Islet precursor cell (in vitro differentiated cells): Measurements from ENCODE around the gene RCC2.

Experiments
- DNase-seq: peaks from one replicate; pipeline ENCODE4 v3.0.0-alpha.2; 2018

Gene RCC2

DNA sequence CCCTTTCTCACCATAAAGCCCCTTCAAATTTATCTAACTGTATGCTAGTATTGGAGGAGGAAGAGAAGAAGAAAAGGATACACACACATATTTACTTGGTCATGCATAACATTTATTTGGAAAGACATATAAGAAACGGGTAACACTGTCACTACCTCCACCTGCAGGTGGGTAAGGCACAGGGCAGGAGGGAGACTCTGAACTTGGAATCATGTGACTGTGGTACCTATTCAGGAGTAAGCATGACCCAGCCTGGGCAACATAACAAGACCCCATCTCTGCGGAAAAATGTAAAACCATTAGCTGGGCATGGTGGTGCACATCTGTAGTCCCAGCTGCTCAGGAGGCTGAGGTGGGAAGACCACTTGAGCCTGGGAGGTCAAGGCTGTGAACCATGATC lies 68.9 kb downstream of the RCC2 start:
- no peak for DNase-seq

DNA sequence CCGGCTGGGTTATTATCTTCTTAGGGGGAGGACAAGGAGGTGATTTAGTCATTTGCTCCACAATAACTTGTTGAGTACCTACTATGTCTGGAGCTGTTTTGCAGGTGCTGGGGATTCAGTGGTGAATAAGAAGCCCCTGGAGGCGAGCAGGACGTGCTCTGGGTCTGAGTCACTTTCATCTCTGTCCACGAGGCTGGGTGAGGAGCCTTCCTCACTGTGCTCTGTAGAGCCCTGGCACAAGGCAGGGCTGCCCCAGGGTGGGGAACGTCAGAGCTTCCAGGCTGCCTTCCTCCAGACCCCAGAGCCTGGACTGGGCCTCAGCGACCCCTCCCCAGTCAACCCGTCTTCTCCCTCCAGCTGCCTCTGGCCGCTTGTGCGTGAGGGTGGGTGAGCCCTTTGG lies 70.0 kb downstream of the RCC2 start:
- peak; percentile 96 for DNase-seq

DNA sequence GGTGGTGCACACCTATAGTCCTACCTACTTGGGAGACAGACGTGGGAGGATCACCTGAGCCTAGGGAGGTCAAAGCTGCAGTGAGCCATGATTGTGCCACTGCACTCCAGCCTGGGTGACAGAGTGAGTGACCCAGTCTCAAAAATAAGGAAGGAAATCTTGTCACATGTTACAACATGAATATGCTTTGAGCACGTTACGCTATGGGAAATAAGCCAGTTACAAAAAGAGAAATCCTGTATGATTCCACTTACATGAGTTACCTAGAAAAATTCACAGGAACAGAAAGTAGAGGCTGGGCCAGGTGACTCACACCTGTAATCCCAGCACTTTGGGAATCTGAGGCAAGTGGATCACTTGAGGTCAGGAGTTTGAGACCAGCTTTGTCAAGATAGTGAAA lies 74.2 kb downstream of the RCC2 start:
- DNase-seq: no peak

DNA sequence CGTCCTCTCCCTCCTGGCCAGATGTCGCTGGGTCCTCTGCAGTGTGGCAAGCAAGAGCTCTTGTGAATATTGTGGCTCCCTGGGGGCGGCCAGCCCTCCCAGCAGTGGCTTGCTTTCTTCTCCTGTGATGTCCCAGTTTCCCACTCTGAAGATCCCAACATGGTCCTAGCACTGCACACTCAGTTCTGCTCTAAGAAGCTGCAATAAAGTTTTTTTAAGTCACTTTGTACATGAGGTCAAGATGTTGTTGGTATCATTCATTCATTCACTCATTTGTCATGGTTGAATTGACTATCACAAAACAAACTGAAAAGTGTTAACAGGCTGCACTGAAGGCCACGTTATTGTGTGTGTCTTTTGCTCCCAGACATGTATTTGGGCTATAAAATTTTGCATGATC lies 75.7 kb downstream of the RCC2 start:
- DNase-seq: no peak

DNA sequence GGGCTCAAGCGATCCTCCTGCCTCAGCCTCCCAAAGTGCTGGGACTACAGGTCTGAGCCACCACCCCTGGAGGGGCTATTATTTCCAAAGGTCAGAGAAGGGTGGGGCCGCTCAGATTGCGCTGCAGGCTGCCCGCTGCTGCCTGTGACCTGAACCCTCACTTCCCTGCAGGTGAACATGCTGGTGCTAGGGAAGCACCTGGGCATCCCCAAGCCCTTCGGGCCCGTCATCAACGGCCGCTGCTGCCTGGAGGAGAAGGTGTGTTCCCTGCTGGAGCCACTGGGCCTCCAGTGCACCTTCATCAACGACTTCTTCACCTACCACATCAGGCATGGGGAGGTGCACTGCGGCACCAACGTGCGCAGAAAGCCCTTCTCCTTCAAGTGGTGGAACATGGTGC lies 76.1 kb downstream of the RCC2 start:
- DNase-seq: no peak

DNA sequence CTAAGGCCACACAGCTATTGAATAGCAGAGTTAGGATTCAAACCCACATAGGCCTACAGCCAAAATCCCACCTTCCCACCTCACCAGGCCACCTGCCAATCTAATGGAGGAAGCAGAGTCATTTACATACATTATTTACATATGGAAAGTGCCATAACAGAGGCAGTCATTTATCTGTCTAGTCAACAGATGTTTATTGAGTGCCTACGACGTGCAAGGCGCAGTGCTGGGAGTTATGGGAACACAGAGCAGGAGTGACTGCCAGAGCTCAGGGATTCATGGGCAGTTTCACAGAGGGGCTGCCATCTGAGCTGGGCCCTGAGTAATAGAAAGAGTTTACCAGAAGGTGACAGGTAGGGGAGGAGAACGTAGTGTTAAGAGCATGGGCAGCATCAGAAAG lies 77.8 kb downstream of the RCC2 start:
- DNase-seq: no peak

DNA sequence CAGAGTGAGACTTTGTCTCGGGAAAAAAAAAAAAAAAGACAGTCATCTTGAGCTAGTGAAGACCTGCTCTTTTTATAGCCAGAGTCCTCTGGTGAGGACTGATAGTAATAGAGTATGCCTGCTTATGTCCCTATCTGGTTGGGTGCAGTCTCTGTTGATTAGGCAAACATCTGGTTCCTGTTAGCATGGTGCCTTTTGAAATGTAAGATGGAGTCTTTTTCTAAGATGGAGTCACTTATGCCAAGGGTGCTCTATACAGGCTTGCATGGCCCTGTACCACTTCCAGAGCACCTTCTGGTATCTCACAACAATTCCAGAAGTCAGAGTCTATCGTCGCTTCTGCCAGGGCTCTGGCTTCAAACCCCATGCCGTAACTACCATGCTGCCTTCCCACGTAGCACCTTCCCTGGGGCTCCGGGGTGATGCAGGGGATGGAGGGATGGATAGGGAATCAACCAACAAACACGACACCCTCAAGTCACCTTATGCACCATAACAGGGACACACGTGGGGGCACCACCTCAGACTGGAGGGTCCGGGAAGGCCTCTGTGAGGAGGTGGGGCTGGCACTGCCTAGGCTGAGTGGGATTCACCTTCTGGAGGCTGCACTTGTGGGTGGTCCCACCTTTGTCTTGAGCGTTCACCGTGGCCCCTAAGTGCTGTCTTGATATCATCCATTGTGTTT lies 79.1 kb downstream of the RCC2 start:
- DNase-seq: no peak

DNA sequence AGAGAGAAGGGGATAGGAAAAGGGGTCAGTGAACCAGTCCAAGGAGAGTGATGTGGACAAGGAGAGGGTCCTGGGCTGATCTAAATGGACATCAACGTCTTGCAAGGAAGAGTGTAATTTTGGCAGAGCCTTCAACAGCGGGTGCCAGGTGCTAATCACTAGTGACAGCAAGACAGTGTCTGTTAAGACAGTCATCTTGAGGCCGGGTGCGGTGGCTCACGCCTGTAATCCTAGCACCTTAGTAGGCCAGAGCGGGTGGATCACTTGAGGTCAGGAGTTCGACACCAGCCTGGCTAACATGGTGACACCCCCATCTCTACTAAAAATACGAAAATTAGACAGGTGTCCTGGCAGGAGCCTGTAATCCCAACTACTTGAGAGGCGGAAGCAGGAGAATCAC lies 79.7 kb downstream of the RCC2 start:
- no peak for DNase-seq

DNA sequence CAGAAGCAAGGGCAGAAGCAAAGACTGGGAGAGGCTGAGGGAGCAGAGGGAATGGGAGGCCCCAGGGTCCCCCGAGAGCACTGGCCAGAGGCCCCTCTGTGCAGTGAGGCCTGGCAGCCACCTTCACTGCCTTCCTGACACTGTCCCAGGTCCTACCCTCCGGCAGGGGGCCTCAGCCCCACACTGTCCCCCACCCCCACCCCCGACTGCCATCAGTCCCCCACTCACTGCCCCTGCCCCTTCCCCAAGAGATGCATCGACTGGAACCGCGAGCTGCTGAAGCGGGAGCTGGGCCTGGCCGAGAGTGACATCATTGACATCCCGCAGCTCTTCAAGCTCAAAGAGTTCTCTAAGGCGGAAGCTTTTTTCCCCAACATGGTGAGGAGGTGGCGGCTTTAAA lies 80.4 kb downstream of the RCC2 start:
- no peak for DNase-seq

DNA sequence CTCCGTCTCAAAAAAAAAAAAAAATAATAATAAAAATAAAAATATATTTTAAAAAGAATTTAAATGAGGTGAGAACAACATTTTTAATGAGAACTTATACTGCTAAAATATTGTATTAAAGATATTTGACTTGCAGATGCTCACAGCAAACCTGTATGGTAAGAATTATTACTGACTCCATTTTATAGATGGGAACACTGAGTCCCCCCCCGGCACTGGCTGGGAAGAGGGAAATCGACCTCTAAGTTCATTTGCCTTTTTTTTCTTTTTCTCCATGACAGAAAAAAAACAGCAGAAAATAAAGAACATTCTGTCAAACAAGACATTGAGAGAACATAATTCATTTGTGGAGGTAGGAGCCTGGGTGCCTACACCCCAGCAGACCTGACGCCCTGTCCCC lies 80.9 kb downstream of the RCC2 start:
- DNase-seq: no peak
